Measurements from ENCODE around the gene MRPL40.
"Not testable (repeated sequence)": the region's sequence is repeated elsewhere in the genome, so short reads cannot be mapped to it uniquely, and the experiment has no call there.

The MRPL40 gene

GRCh38 chr22:19407649-19408606 is 24.4 kb upstream of the MRPL40 start:
- peak; percentile 77 to 94 for DNase-seq

DNA sequence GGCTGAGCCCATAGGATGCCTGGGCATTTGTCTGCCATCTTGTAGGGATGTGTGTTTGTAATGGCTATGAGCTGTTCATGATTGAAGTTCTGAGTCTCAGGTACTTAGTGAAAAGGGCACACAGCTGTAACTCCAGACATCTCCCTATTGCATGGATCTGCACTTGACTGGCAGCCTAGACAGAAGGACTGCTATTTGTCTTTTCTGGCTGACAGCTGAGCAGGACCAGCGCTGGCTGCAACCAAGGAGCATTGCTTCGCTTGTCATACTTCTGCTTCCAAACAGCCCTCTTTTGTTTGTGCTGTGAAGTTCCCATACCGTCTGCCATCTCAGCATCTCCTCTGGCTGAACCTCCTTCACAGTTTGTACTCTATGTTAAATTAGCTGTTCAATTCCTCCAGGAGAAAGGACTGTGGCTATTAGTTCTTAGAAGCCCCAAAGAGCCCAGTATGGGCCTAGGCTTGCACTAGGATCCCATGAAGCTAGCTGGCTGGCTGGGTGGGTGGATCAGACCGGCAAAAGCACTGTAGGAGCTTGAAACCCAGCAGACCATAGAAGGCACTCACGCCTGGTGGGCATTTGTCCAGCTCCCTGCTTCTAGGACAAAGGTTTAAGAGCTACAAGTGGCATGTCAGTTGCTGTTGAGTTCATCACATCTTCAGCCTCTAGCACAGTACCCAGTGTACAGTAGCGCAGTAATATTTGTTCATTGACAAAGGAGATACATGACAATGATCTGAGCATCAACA is 21.2 kb upstream of the MRPL40 start:
- DNase-seq, result no peak

DNA sequence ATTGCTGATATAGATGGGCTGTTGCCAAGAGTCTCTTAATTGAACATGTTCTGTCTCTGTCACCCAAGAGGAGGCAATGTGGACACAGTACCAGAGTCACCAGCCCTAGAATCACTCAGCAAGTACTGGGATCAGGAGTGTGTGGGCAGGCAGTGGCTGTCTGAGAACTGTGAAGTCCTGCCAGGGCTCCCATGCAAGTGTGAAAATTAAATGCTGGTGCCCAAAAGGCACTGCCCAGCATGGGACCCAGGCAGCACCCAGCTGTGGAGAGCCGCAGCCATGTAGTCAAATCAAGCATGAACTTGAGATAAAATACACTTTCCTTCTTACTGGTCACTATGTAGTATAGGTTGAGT is 20.7 kb upstream of the MRPL40 start:
- no peak for DNase-seq

DNA sequence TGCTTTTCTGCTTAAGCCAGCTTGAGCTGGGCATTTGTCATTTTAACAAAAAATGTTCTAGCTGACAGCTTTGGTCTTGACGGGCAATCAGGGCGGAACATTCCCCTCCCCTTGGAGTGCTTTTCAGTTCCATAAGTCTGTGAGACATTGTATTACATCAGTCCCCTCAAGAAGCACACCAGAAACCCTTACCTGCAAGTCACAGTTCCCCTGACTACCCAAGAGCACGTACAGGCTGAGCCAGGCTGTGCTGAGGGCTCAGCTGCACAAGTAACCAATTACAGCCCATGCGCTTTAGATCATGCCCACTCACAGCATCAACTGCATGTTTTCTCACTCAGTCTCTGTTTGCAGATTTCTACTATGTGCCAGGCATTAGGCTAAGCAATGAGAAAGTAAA is 19.9 kb upstream of the MRPL40 start:
- DNase-seq, result no peak

DNA sequence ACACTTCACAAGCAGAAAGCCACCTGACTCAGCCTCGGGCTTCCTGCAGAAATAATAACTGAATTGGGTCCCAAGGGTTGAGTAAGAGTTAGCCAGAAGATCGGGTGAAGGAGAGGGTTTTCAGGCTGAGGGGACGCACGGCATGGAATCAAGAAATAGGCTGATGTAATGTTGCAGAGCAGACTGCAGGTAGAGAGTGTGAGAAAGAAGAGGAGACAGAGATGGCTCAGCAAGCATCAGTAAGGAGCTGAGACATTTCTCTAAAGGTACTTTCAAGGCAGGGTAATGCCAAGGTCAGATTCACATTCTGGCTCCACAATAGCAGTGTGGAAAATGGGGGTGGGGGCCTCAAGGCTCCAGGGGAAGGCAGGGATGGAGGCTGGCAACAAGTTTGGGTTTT is 19.4 kb upstream of the MRPL40 start:
- no peak for DNase-seq

DNA sequence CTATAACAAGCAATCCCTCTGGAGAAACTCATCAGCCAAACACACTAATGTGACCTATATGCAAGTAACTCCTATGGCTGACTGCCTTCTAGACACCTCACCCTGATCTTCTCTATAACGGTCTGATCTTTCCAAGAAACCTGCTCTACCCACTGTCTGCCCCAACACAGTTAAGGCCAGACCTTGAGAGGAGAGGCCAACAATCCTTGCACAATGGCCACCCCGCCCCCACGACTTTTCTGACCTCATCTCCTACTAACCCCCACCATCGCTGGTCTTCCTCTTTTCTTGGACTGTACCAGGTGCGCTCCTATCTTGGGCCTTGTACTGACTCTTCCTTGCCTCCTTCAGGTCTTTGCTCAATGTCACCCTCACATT is 13.3 kb upstream of the MRPL40 start:
- DNase-seq, result no peak

DNA sequence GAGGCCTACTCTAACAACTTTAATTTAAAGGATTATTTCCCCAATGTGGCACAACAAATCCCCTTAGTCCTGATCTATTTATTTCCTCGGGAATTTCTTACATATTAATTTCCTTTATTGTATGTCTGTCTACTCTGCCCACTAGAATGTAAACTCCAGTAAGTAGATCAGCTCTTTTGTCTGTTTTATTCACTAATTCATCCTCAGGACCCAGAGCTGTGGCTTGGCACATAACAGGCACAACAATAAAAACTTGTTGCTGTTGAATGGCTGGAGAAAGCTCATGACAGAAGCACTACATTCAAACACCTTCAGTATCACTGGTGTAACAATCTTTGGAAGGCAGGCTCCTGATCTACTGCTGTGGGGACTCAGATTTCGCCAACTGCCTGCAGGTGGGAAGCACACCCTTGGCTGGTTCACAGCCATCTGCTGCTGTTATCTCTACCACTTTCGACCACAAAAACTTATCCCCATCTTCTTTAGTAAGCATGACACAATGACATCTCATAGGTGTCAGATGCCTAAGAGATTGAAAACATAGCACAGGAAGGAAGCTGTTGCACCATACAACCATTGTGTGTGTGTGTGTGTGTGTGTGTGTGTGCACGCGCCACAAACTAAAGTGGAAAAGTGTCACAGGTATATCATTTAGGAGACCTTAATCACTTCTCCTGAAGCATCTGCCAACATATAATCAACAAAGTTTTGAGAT is 12.7 kb upstream of the MRPL40 start:
- DNase-seq, result peak in 1 of 2 experiments; percentile 63

DNA sequence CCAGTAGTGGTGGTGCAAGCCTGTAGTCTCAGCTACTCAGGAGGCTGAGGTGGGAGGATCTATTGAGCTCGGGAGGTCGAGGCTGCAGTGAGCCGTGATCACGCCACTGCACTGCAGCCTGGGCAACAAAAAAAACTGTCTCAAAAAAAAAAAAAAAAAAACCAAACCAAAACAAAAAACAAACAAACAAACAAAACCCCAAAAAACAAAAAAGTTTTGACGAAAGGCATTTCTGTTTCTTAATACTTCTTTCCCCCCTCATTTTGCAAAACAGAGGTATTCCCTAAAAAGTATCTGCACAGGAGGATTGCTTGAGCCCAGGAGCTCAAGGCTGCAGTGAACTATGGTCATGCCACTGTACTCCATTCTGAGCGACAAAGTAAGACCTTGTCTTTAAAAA is 12.0 kb upstream of the MRPL40 start:
- no peak for DNase-seq

- DNase-seq, result no peak
These were observed 9.7 kb upstream of the MRPL40 start for GRCh38 chr22:19422440-19423301.

DNA sequence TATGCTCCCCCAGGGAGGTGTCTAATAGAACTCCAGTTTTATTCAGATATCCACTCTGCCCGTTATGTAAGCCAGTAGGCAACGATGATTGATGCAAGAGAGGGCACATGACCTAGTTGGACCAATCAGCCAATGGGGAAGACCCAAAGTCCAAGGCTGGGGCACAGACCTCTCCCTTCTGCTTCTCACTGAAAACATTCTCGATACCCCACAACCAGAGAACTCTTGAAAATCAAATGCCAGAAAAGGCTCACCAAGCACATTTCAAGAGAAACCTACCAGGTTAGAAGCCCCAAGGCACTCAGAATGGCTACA is 8.2 kb upstream of the MRPL40 start:
- DNase-seq, result no peak

DNA sequence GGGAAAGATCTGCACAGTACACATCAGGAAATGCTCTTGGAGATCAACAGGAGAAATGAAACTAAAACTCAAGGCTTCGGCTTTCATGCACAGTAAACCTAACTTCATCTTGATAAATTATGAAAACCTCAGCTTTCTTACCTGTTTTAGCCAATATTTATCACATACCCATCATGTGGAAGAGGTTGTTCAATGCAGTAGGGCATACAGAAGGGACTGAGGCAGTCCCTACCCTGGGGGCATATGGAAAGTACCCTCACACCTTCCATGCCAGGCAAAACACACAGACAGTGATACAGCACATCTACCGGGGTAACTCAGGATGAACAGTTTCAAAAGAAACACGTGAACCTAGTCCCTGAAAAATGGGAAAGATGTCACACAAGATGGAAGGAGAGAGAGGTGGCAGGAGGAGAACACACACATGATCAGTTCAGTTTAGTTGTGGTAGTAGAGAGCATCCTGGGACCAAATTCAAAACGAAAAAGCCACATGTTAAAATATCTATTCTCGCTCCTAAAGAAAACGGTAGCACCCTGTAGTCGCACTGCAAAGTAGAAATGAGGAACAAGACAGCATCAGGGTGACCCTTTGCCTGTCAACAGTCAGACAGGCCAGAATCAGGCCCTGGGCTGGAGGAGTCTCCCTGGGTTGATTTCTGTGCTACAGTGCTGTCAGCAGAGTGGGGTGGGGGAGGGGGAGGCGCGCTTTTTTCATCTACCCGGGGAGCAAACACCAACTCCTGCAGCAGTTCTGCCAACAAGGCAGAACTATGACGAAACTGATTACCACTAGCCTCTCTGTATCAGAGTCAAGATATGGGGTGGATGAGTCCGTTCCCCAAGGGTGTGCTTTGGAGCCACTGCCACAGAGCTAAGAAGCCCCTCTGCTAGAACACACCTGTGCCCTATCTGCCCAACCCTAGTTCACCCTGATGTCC is 2.1 kb upstream of the MRPL40 start:
- DNase-seq, result no peak

DNA sequence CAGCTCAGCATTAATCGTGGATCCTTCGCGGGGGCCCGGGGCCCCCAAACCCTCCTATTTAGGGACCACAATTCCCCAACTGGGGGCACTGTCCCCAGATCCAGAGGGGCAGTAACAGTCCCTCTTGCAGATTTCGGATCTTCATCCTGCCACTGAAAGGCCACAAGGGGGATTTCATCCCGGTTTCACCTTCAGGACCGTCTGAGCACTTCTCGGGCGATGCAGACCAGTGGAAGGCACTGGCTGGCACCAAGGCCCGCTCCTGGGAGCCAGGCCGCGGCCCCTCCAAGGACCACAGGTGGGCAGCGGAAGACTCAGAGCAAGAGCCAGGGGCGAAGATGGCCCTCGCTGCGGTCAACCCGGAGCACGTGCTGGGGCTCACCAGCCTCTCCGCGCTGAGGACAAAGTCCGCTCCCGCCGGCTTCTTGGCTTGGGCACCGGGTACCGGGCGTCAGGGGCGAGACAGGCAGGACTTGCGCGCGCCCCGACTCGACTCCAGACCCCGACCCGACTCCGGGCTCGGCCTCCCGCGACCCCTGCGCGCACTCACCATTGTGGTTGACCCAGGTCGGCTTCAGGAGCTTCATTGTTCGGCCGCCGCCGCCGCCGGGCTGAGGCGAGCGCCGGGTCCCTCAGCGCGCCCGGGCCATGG is 1.3 kb upstream of the MRPL40 start:
- peak in 1 of 2 experiments; percentile 24 for DNase-seq

DNA sequence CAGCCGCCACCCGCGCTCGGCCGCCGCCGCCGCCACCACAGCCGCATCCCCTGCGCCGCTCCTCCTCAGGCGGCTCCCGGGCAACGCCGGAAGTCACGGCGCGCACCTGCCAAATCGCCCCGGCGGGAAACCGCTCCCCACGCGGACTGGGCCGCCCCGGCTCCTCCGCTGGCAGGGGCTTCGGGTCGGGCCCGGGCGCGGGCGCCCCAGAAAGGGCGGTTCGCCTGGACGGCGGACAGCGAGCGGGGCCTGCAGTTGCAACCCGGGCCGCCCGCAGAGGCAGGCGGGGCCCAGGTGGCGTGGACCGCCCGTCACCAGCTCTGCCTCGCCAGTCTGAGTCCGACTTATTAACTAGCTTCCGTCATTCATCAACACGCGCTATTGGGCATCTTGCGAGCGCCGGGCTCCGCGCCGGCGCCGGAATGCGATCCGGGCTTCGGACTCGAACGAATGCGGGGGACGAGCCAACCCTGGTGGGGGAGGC is 654 bp upstream of the MRPL40 start, which contains the start of gene HIRA:
HIRA (minus strand) TSS at position 85 of the 484 bp plus-strand sequence. CDS start 257 bp downstream, outside the sequence.
- DNase-seq, result peak; percentile 62 to 81

- no peak for DNase-seq
These were observed 2.1 kb downstream of the MRPL40 start for GRCh38 chr22:19434401-19434800.

DNA sequence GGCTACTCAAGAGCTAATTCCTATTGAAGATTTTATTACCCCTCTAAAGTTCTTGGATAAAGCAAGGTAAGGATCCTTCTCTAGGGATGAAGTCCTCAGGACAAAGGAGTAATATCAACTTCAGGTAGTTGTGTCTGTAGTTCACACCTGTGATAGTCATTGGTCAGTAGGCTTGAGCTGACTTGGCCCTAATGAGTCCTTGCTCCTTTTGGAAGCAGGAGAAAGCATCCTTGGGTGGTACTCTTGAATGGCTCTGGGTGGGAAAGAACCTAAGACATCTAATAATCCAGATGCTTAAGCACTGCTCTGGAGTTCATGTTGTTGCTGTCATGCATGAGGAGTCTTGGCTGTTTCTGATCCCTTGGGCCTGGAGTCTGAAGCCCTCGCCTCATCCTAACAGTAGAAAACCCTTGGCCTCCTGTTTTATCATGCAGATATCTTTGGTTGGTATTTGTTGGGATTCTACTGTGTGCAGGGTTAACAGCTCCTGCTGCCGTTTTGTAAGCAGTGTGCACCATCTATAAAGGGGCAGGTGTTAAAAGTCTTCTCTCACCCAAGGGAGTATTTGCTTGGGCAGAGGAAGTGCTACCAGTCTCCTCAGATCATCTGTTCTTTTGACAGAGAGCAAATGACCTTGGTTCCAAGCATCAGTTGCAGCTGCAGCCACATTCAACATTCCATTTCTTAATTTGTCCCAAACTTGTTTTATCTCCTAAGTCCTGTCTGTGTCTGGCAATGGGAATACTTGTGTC is 2.7 kb downstream of the MRPL40 start:
- no peak for DNase-seq

DNA sequence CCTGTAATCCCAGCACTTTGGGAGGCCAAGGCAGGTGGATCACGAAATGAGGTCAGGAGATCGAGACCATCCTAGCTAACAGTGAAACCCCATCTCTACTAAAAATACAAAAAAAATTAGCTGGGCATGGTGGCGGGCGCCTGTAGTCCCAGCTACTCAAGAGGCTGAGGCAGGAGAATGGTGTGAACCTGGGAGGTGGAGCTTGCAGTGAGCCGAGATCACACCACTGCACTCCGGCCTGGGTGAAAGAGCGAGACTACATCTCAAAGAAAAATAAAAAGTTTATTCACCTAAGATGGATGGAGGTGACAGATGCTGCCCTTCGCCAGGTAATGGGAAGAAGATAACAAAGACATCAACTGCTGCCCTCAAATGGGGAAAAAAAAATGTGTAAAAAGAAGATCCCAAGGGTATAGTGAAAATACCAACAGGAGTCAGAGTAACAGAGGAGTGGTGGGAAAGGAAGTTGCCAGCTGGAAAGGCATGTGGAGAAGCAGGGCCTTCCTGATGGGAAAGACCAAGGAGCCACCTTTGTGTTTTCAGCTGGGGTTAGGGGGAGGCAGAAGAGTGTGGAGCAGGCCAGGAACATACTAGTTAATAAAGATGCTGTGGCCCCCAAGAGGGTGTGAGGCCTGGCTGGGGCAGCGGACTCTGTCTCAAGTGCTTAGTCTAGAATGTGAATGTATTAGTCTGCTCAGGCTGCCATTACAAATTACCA is 4.3 kb downstream of the MRPL40 start:
- not testable (repeated sequence) for DNase-seq

DNA sequence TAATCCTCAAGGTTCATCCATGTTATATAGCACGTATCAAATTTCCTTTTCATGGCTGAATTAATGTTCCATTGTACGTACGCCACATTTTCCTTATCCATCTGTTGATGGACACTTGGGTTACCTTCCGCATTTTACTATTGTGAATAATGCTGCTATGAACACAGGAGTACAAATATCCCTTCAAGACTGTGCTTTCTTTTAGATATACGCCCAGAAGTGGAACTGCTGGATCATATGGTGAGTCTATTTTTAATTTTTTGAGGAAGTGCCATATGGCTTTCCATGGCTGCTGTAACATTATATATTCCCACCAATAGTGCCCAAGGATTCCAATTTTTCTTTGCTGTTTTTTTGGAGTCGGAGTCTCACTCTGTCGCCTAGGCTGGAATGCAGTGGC is 6.0 kb downstream of the MRPL40 start:
- DNase-seq, result peak; percentile 40 to 88

DNA sequence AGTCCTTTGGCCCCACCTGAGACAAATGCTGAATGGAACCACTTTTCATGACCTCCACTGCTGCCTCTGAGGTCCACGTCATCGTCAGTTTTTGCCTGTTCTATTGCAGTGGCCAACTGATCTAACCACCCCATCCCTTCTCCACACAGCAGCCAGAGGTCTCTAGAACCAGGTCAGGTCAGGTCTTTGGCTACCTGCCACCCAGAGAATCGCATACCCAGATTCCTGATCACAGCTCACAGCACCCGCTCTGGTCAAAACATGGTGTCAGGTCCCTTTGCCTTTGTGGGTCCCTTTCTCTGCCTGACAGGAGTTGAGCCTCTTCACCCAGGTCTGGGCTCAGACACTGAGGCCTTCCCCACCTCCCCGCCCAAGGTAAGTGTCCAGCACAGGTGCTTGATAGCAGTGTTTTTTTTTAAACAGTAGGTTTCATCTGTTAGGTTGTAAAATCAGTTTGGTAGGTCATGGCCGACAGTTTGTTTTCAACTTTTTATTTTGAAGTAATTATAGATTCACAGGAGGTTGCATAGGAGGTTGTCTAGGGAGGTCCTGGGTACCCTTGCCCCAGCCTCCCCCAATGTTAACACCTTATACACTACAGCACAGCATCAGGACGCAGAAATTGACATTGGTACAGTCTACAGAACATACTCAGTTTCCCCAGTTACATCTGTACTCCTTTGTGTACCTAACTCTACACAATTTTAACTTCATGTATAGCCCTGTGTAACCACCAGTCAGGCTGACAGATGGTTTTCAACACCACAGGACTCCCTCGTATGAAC is 8.3 kb downstream of the MRPL40 start:
- no peak for DNase-seq
